Ishikawa (cell line): ENCODE measurements around the gene PLD2.

Source experiments
- EP300 ChIP-seq: IDR thresholded peaks from 2 replicates; pipeline ENCODE4 v1.6.1; 2012; ENCODE audit warnings: borderline replicate concordance
- TF ChIP-seq, protein P1 (sequence below): IDR thresholded peaks from 2 replicates; pipeline ENCODE4 v1.6.1; 2012

DNA sequence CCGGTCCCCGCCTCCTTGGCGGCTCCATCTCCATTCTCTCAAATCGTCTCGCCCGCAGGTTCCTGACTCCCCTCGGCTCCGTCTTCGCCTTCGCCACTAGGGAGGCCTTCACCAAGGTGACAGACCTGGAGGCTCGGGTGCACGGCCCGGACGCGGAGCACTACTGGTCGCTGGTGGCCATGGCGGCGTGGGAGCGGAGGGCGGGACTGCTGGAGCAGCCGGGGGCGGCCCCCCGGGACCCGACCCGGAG, 17.3 kb upstream of the PLD2 start:
- no peak for TF ChIP-seq EP300
- TF ChIP-seq, protein P1, sequence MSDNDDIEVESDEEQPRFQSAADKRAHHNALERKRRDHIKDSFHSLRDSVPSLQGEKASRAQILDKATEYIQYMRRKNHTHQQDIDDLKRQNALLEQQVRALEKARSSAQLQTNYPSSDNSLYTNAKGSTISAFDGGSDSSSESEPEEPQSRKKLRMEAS = no peak
